ENCODE results near the gene DLX2. TPM values are rescaled to one million over a fixed set of nuclear protein-coding genes. Genes with fewer than 3 reads are reported as not detected.
A peak's percentile ranks its signal among the peaks of the same experiment; 100 is the strongest.

The DLX2 gene
- total and polyA plus RNA-seq, 2 of the 13 experiments (the other 11 are each of a cell fraction or from before 2014, with no cell fraction given), result 0.07 to 0.15 TPM

- TF ChIP-seq POLR2G (IDR thresholded peaks at IDR 0.05; ENCODE audit: low read depth, low read length) (no peak), ATF3 (CRISPR knock-in tag; IDR thresholded peaks at IDR 0.05) (no peak), NCOA5 (CRISPR knock-in tag; IDR thresholded peaks at IDR 0.05) (no peak), SP4 (CRISPR knock-in tag; IDR thresholded peaks at IDR 0.05) (no peak), ZBTB49 (CRISPR knock-in tag; IDR thresholded peaks at IDR 0.05; ENCODE audit: borderline replicate concordance) (no peak), ZNF724P (CRISPR knock-in tag; IDR thresholded peaks at IDR 0.05; ENCODE audit: borderline replicate concordance) (0 out of 2 replicates have a peak, but pooled peaks have one; percentile 45), RNF2 (conservative IDR thresholded peaks at IDR 0.05; ENCODE audit: low read depth) (peak; percentile 47; the same call in 1 of the 2 replicates), RELA (CRISPR knock-in tag; IDR thresholded peaks at IDR 0.05) (no peak), JUND (CRISPR knock-in tag; IDR thresholded peaks at IDR 0.05) (no peak), NR2F6 (IDR thresholded peaks at IDR 0.05) (no peak), NR2F6 (CRISPR knock-in tag; IDR thresholded peaks at IDR 0.05) (no peak), ZBTB7A (CRISPR knock-in tag; IDR thresholded peaks at IDR 0.05) (no peak), ZNF205 (CRISPR knock-in tag; IDR thresholded peaks at IDR 0.05) (no peak), ZNF792 (CRISPR knock-in tag; IDR thresholded peaks at IDR 0.05) (no peak), BRF2 (CRISPR knock-in tag; IDR thresholded peaks at IDR 0.05) (no peak), GTF3A (CRISPR knock-in tag; conservative IDR thresholded peaks at IDR 0.05) (no peak), ZNF644 (CRISPR knock-in tag; IDR thresholded peaks at IDR 0.05; ENCODE audit: low read depth) (no peak), ZNF207 (IDR thresholded peaks at IDR 0.05; ENCODE audit: borderline replicate concordance) (no peak), KDM5A (IDR thresholded peaks at IDR 0.05; ENCODE audit: borderline replicate concordance, low read length) (no peak), XBP1 (CRISPR knock-in tag; IDR thresholded peaks at IDR 0.05) (no peak), ZNF343 (CRISPR knock-in tag; IDR thresholded peaks at IDR 0.05) (no peak), PCBP2 (optimal IDR thresholded peaks at IDR 0.05; ENCODE audit: low read depth, low read length, poor library complexity, severe bottlenecking) (no peak)
- TF ChIP-seq, protein P1, sequence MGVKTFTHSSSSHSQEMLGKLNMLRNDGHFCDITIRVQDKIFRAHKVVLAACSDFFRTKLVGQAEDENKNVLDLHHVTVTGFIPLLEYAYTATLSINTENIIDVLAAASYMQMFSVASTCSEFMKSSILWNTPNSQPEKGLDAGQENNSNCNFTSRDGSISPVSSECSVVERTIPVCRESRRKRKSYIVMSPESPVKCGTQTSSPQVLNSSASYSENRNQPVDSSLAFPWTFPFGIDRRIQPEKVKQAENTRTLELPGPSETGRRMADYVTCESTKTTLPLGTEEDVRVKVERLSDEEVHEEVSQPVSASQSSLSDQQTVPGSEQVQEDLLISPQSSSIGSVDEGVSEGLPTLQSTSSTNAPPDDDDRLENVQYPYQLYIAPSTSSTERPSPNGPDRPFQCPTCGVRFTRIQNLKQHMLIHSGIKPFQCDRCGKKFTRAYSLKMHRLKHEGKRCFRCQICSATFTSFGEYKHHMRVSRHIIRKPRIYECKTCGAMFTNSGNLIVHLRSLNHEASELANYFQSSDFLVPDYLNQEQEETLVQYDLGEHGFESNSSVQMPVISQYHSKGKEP (CRISPR knock-in tag; IDR thresholded peaks at IDR 0.05), result no peak
- TF ChIP-seq, protein P2, sequence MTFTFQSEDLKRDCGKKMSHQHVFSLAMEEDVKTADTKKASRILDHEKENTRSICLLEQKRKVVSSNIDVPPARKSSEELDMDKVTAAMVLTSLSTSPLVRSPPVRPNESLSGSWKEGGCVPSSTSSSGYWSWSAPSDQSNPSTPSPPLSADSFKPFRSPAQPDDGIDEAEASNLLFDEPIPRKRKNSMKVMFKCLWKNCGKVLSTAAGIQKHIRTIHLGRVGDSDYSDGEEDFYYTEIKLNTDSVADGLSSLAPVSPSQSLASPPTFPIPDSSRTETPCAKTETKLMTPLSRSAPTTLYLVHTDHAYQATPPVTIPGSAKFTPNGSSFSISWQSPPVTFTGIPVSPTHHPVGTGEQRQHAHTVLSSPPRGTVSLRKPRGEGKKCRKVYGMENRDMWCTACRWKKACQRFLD (CRISPR knock-in tag; IDR thresholded peaks at IDR 0.05; ENCODE audit: borderline replicate concordance), result no peak
- TF ChIP-seq, protein P3, sequence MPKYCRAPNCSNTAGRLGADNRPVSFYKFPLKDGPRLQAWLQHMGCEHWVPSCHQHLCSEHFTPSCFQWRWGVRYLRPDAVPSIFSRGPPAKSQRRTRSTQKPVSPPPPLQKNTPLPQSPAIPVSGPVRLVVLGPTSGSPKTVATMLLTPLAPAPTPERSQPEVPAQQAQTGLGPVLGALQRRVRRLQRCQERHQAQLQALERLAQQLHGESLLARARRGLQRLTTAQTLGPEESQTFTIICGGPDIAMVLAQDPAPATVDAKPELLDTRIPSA (CRISPR knock-in tag; IDR thresholded peaks at IDR 0.05; ENCODE audit: borderline replicate concordance), result no peak
Measured at GRCh38 chr2:172082944-172083627, 19.6 kb downstream of the DLX2 start (continued).
